Measurements from ENCODE around the gene TMEM127. TPM values are rescaled to one million over a fixed set of nuclear protein-coding genes. Genes with fewer than 3 reads are reported as not detected.
A peak's percentile ranks its signal among the peaks of the same experiment; 100 is the strongest.

TMEM127 gene
- total RNA-seq, 1 donor from 2014 or later = 30.6 TPM

DNA sequence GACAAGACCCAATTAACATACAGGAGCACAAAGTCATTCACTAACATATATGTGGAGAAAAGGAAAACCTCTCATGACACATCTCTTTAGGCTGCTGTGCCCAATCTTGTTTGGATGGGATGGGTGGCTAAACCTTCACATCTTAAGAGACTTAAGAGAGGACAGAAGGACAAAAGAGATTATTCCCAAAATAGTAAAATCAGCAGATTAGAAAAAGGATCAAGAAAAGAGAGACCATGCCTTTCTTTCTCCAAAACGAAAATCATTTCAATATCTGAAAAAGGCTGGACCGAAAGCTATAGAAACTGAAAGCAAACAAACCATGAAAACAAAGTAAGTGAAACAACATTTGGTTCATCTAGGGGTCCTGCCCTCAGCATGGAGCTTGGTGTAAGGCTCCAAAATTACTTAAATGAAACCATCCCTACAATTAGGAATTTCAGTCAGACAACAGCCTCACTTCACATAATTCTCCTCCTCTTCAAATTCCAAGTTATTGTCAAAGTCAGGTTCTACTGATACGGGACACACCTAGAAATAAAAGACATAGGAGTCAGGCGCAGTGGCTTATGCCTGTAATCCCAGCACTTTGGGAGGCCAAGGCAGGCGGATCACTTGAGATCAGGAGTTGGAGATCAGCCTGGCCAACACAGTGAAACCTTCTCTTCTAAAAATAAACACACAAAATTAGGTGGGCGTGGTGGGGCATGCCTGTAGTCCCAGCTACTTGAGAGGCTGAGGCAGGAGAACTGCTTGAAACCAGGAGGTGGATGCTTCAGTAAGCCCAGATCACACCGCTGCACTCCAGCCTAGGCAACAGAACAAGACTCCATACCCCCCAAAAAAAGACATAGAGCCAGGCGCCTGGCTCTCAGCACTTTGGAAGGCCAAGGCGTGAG is 62.4 kb downstream of the TMEM127 start:
- H3K4me3 Mint-ChIP-seq = peak overlapping the region; percentile 47
- peak overlapping the region; percentile 50 for H3K27ac Mint-ChIP-seq (ENCODE audit: unreplicated experiment)
- H3K9me3 Mint-ChIP-seq = no peaks in the 10 kb centered on the region
- no peak for DNase-seq (ENCODE audit: low read depth, low spot score)
- peaks cover 3% of the 10 kb centered on the region for H3K36me3 Mint-ChIP-seq (ENCODE audit: low read depth)
- TF ChIP-seq, protein P1, sequence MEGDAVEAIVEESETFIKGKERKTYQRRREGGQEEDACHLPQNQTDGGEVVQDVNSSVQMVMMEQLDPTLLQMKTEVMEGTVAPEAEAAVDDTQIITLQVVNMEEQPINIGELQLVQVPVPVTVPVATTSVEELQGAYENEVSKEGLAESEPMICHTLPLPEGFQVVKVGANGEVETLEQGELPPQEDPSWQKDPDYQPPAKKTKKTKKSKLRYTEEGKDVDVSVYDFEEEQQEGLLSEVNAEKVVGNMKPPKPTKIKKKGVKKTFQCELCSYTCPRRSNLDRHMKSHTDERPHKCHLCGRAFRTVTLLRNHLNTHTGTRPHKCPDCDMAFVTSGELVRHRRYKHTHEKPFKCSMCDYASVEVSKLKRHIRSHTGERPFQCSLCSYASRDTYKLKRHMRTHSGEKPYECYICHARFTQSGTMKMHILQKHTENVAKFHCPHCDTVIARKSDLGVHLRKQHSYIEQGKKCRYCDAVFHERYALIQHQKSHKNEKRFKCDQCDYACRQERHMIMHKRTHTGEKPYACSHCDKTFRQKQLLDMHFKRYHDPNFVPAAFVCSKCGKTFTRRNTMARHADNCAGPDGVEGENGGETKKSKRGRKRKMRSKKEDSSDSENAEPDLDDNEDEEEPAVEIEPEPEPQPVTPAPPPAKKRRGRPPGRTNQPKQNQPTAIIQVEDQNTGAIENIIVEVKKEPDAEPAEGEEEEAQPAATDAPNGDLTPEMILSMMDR (conservative IDR thresholded peaks at IDR 0.05) = no peak
- H3K4me1 Mint-ChIP-seq = peaks cover 50% of the 10 kb centered on the region
- no peaks in the 10 kb centered on the region for H3K27me3 Mint-ChIP-seq (ENCODE audit: low read depth)

- H3K27me3 Mint-ChIP-seq (ENCODE audit: low read depth) = no peaks in the 10 kb centered on the region
- no peak overlapping the region for H3K4me3 Mint-ChIP-seq
- TF ChIP-seq, protein P1 (conservative IDR thresholded peaks at IDR 0.05) = no peak
- H3K27ac Mint-ChIP-seq (ENCODE audit: unreplicated experiment) = no peak overlapping the region
- no peak for DNase-seq (ENCODE audit: low read depth, low spot score)
- peaks cover 5% of the 10 kb centered on the region for H3K36me3 Mint-ChIP-seq (ENCODE audit: low read depth)
- H3K4me1 Mint-ChIP-seq = peaks cover 44% of the 10 kb centered on the region
- H3K9me3 Mint-ChIP-seq = no peaks in the 10 kb centered on the region
Observed at GRCh38 chr2:96202152-96202854, 63.5 kb downstream of the TMEM127 start.

- H3K36me3 Mint-ChIP-seq (ENCODE audit: low read depth) = peaks cover 5% of the 10 kb centered on the region
- TF ChIP-seq, protein P1 (conservative IDR thresholded peaks at IDR 0.05) = no peak
- DNase-seq (ENCODE audit: low read depth, low spot score) = no peak
- no peak overlapping the region for H3K4me3 Mint-ChIP-seq
- H3K4me1 Mint-ChIP-seq = peaks cover 36% of the 10 kb centered on the region
- H3K27me3 Mint-ChIP-seq (ENCODE audit: low read depth) = no peaks in the 10 kb centered on the region
- no peak overlapping the region for H3K27ac Mint-ChIP-seq (ENCODE audit: unreplicated experiment)
- no peaks in the 10 kb centered on the region for H3K9me3 Mint-ChIP-seq
Observed at GRCh38 chr2:96201338-96201737, 64.5 kb downstream of the TMEM127 start.

GRCh38 chr2:96198921-96199320 is 66.9 kb downstream of the TMEM127 start:
- DNase-seq (ENCODE audit: low read depth, low spot score) = no peak
- no peak overlapping the region for H3K27ac Mint-ChIP-seq (ENCODE audit: unreplicated experiment)
- no peaks in the 10 kb centered on the region for H3K9me3 Mint-ChIP-seq
- peaks cover 17% of the 10 kb centered on the region for H3K4me1 Mint-ChIP-seq
- H3K27me3 Mint-ChIP-seq (ENCODE audit: low read depth) = no peaks in the 10 kb centered on the region
- peaks cover 9% of the 10 kb centered on the region for H3K36me3 Mint-ChIP-seq (ENCODE audit: low read depth)
- H3K4me3 Mint-ChIP-seq = no peak overlapping the region
- TF ChIP-seq, protein P1 (conservative IDR thresholded peaks at IDR 0.05) = no peak

Other genes with a start within 250 kb of the TMEM127 start
- not detected in 2 replicates for gene GPAT2, start 231.1 kb downstream of the TMEM127 start, total RNA-seq
- 0.79 and 0.82 TPM in 2 replicates for gene ADRA2B, start 149.4 kb downstream of the TMEM127 start, total RNA-seq
- not detected in 2 replicates for gene ASTL, start 127.5 kb downstream of the TMEM127 start, total RNA-seq
- gene DUSP2, start 120.6 kb downstream of the TMEM127 start, total RNA-seq = 1.0 and 1.1 TPM in 2 replicates
- gene STARD7, start 57.2 kb downstream of the TMEM127 start, total RNA-seq = 178 and 186 TPM in 2 replicates
- gene CIAO1, start 228 bp upstream of the TMEM127 start, total RNA-seq = 89.8 and 91.1 TPM in 2 replicates
- gene SNRNP200, start 39.5 kb upstream of the TMEM127 start, total RNA-seq = 248 and 250 TPM in 2 replicates
- gene ITPRIPL1, start 59.3 kb upstream of the TMEM127 start, total RNA-seq = 24.2 and 25.6 TPM in 2 replicates
- gene NCAPH, start 69.8 kb upstream of the TMEM127 start, total RNA-seq = 78.8 and 80.9 TPM in 2 replicates
- 0.21 TPM in 1 of 2 replicates, not detected in the other for gene NEURL3, start 239.4 kb upstream of the TMEM127 start, total RNA-seq